T-helper 9 cell (primary cell): ENCODE results near the gene ARHGAP6.

Experiments
- DNase-seq: peaks from one replicate; pipeline ENCODE4 v3.0.0-alpha.2; 2020

Gene ARHGAP6

DNA sequence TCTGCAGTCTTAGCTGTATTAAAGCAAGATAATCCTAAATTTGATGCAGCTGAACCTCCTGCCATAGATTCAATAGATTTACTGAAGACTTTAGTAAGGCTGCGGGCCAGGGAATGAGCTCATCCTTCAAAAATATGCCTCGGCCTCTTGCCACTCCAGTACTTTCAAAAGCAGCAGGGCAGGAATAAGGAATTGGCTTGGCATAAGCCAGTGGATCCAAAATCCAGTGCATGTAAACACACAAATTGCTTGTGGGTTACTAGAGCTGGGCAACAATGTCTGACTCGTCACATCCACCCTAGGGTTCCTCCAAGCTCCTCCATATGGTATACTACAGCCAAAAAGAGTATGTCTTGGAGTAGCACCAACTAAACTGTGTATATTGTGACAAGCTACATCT lies 207.6 kb downstream of the ARHGAP6 start:
- no peak for DNase-seq

DNA sequence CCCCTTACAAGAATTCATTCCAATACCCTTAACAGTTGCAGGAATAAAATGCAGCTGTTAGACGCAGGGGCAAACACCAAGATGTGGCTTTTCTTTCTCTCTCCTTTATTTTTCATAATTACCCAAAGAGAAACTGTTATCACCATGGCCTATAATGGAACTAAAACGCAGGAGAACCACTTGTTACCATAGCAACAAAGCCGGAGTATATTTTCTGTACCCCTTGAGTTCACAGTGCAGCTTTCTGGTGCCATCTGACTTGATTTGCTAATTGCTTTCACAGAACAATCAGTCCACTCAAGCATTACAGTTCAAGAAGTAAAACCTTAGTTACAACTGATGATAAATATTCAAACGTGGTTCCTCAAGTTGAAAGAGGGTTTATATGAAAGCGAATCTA lies 214.6 kb downstream of the ARHGAP6 start:
- DNase-seq = no peak

DNA sequence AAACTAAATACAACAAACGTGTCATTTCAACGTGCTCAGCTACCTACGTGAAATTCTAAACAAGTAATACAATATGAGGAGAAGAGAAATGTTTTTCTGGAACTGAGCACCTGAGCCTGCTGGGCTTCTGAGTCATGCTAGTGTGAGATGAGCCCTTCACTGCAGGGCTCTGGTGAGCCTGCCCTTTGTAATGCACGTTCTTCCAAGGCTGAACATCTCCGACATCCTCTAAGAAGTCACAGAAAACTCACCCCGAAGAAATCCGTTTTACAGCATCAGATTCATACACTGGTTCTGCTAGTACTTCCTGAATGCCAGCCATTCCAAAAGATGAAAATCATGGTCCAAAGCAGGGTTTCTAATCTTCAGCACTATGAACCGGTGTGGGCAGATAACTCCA lies 215.4 kb downstream of the ARHGAP6 start:
- no peak for DNase-seq

DNA sequence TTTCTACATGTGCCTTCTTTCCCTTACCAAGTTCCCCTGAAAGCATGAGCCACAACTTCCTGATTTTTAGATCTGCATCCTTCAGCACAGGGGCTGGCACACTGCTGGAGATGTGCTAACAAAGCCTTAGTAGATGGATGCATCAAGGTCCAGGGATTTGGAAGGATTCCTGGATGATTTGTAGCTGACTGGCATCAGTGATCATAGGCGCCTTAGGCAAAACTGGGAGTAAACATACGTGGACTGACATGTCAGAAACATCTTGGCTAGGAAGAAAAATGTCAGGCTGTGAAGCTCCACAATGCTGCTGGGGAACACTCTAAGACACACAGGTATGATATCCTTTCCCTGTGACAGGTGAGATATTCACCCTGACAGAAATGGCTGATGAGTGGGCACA lies 216.1 kb downstream of the ARHGAP6 start:
- no peak for DNase-seq

DNA sequence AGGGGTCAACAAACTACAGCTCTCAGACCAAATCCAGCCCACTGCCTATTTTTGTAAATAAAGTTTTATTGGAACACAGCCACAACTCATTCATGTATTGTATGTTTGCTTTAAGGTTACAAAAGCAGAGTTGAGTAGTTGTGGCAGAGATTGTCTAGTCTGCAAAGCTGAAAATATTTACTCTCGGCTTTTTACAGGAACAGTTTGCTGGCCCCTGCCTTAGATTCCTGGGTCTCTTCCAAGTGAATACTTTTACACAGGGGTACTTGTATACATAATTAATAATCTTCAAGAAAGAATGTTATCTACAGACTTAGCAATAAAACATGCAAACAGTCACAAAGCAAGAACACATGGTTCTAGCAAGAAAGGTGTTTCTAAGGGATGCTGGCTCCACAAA lies 218.3 kb downstream of the ARHGAP6 start:
- no peak for DNase-seq

DNA sequence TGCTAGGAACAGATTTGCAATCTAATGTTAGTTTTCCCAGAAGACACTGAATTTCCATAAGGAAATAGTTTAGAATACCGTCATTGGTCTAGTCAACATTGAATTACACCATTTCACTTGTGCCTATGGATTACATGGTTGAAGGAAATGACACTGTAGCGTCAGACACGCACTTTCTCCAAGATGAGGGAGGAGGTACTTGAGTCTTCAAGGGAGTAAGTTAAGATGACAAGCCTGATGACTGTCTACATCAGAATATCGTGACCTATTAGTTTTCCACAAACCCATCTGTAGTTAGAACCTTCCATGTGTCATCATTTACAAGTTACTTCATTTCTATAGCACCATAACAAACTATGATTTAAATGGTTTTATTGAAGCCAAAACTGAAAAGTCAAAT lies 218.8 kb downstream of the ARHGAP6 start:
- DNase-seq = no peak

DNA sequence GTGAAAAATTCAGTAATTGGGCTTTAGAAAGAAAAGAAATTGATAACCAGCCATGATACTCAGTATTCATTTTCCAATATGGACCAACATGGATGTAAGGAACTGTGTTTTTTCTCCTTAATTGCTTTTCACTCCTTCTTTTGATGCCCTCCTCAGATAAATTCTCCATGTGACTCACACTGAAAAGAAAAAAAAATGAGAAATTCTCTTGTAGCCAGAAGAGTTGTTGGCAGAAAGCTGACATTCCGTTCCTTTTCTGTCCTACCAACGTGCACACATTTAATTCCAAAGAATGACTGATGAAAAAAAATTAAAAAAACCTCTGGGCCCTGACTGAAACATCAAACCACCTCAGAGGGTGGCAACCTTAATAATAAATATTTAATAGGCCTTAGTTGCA lies 219.4 kb downstream of the ARHGAP6 start:
- DNase-seq = no peak

DNA sequence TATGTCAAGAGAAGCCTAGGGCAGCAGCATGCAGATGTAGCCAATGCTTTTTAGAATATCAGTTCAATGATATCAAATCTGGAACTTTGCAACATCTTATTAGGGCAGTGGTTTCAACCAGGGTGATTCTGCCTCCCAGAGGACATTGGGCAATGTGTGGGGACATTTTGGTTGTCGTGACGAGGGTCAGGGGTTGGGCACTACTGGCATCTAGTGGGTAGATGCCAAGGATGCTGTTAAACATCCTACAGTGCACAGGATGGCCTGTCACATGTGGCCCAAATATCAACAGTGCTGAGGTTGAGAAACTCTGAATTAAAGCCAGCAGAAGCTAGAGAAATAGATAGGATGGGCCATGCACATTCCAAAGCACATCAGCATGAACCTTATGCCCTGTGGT lies 220.2 kb downstream of the ARHGAP6 start:
- no peak for DNase-seq

DNA sequence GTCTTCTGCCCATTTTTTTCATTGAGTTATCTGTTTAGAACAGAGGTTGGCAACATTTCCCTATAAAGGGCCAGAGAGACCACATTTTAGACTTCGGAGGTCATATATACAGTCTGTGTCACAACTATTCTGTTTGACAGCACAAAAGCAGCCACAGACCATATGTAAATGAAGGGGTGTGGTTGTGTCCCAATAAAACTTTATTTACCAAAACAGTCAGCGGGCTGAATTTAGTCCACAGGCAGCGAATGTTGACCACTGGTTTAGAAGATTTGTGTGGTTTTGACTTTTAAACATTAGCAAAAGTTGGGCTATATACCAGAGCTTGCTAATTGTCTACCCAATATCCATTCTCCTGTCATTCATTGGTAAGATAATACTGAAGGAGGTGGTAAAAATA lies 221.7 kb downstream of the ARHGAP6 start:
- DNase-seq = no peak

DNA sequence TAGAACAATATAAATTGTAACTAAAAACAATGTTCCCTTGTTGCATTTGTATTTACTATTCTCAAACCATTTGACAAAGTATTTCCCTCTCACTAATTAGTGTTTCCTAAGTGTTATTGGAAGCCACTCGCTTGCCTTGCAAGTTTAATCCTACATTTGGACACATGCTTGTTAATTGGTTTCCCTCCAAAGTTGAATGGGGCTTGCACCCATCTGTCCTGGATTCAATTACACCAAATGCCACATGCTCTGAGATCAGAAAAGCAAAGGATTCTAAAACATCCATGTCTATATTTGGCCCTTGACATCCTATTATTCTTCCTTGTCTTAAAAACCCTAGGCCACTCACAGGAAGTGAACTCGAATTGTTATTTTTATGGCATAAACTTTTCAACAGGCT lies 225.9 kb downstream of the ARHGAP6 start:
- DNase-seq = no peak

DNA sequence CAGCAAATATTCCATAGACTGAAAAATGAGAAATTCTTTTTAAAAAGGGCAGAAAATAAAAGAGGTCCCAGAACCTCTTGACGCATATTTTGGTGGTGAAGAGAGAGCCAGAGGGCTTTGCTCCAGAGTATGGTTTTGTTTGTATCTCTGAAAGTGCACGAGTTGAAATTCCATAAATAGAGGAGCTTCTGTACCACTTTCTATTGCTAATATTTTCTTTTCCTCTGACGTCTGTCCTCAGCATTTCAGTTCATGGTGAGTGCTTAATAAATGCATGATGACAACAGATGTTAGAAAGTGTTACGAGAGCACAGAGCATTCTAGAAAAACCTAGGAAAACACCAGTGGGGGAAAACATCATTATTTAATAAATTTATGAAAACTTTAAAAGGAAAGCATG lies 227.0 kb downstream of the ARHGAP6 start:
- DNase-seq = no peak

DNA sequence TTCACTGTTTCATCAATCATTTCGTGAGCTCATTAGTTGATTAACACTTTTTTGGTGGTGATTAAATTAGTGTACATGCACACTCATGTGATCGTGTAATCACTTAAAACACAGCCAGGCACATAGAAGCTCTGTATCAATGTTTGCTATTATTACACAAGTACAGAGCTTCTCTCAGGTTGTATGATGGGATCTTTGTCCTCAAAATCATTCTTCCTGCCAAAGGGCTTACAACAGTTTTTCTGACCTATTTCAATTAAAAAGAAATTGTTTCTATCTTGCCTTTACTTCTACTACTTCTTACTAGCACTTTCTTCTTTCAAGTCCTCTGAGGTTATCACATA lies 227.4 kb downstream of the ARHGAP6 start:
- DNase-seq = no peak

DNA sequence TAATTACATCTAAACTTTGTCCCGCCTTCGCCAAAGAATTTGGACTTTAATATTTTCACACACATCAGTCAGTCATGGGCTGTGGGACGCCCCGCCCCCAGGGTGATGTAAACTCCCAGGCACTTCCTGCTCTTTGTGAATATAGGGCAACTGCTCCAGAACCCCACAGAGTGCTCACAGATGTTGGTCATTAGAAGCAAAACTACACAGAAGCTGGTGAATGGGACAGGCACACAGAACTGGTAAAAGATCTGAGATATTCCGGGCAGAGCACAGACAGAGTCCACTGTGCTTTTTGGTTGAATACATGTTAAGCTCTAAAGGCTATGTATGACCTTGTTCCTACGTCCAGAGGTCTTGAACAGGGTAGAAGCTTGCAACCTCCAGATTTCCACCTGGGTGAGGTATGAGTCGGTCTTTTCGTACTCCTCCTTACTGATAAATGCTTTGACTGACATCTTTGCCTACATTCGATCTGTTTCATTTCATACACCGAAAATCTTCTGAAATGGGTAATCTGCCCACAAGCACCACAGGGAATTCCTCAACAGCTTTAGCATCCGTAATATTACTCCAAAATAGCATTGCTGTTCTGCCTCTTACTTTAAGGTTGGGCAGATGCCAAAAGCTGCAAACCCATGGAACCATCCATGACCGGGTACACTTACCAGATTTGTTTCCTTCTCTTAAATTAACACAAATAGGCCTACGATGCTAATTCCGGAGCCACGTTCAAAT lies 227.9 kb downstream of the ARHGAP6 start:
- no peak for DNase-seq

DNA sequence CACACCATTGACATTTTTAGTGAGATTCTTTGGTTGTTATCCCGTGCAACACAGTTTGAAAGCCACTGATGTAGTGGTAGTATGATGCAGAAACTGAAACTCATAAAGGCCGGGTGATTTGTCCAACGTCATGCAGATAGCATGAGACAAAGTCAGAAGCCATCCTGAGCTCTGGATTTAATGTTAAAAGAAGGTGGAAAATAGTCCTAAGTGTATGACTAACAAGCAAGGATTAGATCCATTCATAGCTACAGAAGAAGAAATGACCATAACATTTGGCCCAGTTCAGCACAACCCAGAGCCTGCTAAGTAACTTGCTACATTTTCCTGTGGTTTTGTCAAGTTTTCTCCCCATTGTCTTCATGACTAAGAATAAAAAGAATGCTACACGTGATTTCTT lies 230.2 kb downstream of the ARHGAP6 start:
- DNase-seq = no peak

DNA sequence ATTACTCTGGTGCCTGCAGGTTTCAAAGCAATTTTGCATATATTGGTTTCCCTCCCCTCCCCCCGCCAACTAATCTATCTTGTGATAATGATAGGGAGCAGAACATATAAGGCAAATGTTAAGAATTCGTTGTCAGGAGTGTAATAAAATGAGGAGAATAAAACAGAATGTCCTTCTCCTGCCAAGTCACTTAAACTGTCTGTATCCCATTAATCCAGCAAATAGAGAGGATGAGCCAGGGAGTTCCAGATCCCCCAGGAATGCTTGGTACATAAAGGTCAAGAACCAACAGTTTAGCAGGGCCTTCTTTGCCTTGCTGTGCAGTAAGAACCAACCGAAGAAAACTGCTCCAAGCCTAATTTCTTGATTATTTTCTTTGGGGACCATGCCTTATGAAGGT lies 231.1 kb downstream of the ARHGAP6 start:
- DNase-seq = no peak

DNA sequence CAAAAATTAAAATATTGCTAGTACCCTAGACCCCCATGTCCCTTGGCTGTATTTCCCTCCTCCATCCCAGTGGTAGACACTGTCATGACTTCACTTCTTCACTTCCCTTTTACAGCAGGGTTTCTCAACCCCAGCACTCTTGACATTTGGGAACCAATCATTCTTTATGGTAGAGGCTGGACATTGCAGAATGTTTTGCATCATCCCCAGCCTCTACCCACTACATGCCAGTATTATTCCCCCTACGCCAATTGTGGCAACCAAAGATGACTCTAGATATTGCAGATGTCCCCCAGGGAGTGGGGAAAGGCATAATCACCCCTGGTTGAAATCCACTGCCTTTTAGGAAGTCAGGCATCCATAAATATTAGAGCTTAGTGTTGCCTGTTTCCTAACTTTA lies 233.9 kb downstream of the ARHGAP6 start:
- DNase-seq = no peak

DNA sequence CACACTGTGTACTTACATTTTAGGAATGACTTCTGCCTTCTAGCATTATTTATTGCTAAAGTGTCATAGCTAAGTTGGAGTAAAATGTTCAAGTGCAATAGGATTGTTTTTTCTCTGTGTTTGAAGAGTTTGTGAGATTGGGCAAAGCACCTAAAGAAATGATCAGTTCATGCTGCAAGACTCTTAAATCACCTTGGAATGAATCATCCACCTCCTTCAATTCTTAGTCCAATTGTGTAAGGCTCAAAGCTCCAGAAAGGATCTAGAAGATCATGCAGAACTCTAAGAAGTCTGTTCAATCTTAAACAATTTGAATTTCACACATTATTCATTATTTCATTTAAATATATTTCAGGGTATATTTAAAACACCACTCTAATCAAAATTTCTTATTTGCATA lies 235.4 kb downstream of the ARHGAP6 start:
- no peak for DNase-seq

DNA sequence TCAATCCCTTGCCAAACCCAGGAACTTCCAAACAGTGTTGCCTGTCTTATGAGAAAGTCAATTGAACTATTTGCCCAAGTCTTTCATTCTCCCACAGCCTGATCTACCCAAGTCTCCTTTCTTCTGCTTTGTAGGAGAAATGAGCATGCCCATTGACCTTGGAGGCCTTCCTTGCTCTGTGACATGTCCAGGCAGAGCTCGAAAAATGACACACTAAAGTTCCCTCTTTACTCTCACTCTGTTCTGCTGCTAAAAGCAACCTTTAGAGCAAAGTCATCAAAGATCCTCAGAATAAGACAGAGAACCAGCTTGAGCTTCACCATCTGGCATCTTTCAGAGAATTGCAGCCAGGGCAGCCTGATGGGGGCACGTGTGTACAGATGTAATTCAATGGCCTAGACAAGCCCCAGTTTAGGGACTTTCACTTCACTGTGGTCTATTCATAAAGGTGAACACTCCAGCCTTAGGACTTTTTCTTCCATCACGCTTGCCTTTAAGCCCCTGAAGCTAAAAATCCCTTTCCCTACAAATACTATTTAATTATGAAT lies 236.1 kb downstream of the ARHGAP6 start:
- no peak for DNase-seq

DNA sequence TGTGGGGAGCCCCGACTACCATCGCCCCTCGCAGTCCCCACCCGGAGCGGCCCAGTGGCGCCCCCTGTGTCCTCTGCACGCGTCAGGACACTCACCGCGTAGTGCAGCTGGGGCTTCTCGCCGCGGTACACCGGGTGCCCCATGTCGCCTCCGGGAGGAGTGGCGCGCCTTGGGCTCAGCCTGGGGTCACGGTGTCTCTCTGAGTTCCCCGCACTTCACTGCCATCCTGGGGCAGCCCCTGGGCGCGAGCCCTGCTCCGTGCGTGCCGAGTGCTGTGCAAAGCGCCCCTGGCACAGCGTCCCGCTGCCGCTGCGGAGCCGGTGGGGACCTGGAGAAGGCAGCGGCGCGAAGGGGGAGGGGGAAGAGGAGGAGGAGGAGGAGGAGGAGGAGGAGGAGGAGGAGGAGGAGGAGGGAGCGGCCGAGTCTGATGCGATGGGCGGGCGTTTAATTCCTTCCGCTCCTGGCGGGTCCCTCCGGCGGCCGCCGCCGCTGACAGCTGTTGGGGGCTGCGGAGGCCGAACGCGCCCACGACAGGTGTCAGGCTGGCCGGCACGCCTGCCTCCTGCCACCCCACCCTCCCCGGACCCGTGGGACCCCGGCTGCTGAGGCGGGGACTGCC lies 238.2 kb downstream of the ARHGAP6 start:
- DNase-seq = no peak

DNA sequence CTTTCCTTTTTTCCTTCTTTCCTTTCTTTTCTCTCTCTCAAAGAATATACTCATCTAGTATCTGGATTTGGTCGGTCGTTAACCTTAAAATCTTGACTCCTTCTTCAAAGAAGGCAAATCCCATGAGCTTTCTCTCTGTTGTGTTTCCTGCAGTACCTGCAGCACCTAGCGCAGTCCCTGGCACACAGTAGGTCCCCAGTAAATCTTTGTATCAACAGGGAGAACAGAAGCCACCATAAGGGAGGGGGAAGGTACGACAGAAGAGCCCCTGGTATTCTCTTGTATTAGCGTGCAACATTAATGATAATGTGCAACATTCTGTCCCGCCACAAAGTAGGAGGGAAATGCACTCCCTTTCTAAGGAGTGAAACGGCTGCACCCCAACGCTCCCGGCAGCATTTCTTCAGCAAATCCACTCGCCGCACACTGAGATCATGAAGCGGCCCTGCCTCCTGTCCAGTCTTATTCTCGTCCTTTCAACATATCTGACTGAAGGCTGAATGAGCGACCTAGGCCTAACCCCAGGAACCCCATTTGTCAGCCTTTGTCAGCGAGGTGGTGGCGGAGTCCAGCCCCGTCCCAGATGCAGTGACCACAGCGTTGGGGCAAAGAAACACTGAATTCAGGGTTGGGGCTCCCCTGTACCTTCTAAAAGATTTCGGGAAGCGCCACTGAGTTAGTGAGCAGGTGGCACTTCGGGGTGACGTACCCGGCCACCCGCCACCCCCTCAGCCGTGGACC lies 238.8 kb downstream of the ARHGAP6 start:
- no peak for DNase-seq

DNA sequence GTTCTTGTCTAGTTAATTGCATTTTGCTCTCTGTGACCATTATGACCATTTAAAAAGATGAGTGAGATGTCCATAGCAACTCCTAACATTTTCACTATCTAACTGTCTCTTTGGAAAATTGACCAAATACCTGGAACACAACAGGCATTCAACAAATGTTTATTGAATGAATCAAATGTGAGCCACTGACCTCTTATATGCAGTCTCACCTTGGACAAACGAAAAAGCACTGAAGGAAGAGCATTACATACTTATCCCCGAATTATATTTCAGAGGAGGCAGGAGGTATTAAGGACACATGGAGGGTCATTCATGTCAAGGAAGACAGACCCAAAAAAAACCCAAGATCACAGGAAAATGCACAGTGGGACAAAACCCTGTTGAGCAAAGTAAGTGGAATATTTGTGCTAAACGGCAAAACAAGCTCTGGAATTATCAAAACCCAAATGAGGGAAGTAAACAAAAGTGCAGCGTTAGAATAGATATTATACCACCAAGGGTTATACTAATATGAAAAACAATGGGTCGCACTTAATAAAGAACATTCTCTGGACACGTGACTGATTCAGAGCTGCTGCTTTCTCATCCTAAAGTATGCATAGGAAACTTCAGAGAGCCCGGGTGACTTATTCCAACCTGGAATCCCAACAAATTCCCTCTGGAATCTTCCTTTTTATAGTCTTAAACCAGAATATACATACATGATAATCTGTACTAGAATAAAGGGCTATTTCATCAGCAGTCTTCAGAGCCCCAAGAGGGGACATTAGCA lies 240.6 kb downstream of the ARHGAP6 start:
- no peak for DNase-seq

DNA sequence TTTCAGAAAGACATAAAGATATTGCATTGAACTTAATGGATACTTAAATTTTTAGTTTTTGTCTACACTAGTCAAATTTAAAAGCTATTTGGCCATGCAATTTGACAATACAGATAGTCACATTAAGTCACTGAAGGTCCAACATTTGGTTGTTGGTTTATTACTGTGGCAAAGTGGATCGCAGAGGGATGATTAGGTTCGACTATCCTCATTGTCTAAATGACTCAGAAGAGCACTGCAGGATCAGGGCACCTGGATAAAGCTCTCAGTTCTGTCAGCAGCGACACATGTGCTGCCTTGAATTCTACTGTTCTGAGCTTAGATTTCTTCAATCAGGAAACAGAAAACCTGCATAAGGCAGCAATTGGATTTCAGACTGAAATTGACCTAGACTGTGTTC lies 241.8 kb downstream of the ARHGAP6 start:
- no peak for DNase-seq

DNA sequence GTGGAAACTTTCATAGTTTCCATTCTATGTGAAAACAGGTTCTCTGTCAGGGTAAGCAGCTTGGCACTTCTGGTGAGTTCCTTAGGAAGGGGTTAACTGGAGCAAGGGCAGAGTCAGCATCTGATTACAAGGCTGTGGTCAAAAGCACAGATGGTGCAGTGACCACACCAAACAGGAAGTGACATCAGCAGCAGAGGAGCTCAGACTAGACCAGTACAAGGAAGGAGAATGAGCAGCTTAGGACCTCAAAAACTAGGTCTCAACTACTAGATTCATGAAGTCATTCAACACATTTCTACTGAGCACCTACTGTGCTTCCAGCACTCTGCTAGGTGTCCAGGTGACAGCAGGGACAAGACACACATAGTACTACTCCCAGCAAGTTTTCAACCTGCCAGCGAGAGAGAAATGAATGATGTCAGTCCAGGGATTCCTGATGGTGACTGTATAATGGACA lies 242.3 kb downstream of the ARHGAP6 start:
- DNase-seq = no peak
